GM21737 (cell line): ENCODE measurements around the gene BMI1.
"Not testable (repeated sequence)": the region's sequence is repeated elsewhere in the genome, so short reads cannot be mapped to it uniquely, and the experiment has no call there.

Experiments
- ATAC-seq: cut with Tn5 transposase; IDR thresholded peaks from one replicate; pipeline ENCODE4 v1.9.1; 2021; ENCODE audit warnings: mild to moderate bottlenecking, moderate library complexity; ENCODE audit not compliant: unreplicated experiment

The BMI1 gene

GRCh38 chr10:22320591-22321155 lies at the start of gene BMI1:
Gene BMI1 (plus strand): TSS chr10:22321099. CDS start chr10:22326450, 5,351 bp downstream.
- ATAC-seq, result peak; percentile 20

DNA sequence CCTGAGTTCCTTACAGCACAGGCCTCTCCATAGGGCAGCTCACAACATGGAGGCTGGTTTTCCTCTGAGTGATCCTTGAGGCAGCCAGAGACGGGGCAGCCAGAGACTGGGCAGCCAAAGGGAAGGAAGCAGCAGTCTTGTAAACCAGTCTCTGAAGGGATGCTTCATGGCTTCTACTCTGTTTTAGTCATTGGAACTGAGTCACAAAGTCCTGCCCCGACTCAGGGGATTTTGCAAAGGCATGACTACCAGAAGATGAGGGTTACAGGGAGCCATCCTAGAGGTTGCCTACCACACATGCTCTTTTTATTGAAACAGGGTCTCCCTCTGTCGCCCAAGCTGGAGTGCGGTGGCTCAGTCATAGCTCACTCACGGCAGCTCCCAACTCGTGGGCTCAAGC lies 49.1 kb upstream of the BMI1 start:
- ATAC-seq, result no peak

DNA sequence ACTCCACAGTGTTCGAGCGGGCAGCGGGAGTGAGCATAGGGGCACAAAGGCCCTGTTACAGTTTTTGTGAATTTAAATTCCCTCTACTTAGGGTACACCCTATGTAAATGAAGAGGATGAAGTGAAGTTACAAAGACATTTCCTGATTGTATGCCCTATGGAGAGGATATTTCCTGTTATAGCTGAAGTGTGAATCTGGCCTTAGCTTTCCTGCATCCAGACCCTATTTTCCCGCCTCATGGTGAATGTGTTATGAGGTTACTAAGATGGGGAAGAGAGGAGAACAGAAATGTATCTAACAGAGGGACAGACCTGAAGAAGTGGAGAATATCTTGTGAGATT lies 42.5 kb upstream of the BMI1 start:
- ATAC-seq, result no peak

- no peak for ATAC-seq
These were observed 40.8 kb upstream of the BMI1 start for GRCh38 chr10:22280078-22280477.

DNA sequence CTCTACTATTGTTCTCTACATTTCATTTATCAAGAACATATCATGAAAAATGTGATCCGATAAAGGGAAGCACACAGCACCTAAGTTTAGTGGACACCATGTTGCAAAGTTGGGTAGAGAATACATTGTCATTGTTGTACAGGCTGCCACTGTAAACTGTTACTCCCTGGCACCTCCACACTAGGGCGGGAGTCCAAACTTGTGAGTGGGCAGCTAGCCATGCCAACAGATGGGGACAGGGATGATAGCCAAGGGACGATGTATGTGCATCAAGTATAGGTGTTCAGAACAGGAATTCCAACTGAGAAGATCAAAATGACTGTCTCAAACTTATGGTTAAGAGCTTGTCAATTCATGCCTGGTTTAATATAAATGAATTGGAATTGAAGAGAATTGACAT lies 35.8 kb upstream of the BMI1 start:
- no peak for ATAC-seq

DNA sequence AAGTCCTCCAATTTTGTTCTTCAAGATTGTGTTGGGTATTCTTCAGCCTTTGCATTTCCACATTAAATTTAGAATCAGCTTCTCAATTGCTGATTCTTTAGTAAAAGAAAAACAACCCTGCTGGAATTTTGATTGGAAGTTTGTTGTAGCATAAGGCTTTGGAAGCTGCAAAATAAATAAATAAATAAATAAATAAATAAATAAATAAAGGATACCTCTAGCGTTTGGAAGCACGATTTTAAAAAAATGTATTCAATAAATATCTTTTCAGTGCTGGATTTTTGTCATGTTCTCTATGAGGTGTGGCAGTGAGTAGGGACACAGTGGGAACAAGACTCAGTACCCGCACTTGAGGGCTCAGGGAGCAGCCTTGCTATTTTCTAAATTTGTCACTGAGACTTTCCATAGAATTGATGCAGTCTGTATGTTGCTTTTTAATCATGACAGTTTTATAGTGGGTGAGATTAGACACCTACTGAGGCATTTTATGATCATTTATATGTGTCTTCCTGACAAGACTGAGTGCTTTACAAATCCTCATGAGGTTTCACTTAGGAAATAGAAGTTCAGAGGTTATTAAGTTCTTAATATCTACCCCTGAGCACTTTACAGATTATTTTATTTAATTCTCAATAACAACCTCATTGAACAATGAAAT lies 27.0 kb upstream of the BMI1 start:
- ATAC-seq, result no peak

GRCh38 chr10:22294694-22295093 lies 26.2 kb upstream of the BMI1 start:
- no peak for ATAC-seq

DNA sequence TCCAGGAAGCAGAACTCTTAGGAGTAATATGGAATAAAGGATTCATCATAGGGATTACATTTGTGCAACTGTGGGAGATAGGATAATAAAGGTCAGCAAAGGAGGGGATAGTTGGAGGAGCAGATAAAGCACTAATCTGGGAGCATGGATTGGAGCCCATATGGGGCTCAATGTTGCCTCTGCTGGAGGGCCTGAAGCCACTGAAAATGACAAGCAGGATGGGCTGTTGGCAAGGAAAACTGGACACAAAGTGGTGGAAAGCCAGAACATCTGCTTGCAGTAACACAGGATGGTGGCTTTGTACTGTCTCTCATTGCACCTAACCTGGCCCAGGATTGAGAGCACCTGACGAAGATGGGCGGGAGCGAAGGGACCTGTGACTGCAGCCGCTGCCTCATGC lies 19.7 kb upstream of the BMI1 start:
- no peak for ATAC-seq

DNA sequence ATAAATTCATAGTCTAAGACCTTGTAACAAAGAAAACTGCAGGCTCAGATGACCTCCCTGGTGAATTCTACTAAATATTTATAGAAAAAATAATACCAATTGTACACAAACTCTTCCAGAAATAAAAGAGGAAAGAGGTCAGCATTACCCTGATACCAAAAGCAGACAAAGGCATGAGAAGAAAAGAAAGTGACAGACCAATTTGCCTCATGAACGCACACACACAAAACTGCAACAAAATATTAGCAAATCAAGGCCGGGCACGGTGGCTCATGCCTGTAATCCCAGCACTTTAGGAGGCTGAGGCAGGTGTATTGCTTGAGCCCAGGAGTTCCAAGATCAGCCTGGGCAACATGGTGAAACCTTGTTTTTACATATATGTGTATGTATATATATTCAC lies 17.4 kb upstream of the BMI1 start:
- ATAC-seq, result no peak

- no peak for ATAC-seq
These were observed 15.2 kb upstream of the BMI1 start for GRCh38 chr10:22305721-22306120.

GRCh38 chr10:22308390-22308789 lies 12.5 kb upstream of the BMI1 start:
- ATAC-seq, result peak; percentile 84

DNA sequence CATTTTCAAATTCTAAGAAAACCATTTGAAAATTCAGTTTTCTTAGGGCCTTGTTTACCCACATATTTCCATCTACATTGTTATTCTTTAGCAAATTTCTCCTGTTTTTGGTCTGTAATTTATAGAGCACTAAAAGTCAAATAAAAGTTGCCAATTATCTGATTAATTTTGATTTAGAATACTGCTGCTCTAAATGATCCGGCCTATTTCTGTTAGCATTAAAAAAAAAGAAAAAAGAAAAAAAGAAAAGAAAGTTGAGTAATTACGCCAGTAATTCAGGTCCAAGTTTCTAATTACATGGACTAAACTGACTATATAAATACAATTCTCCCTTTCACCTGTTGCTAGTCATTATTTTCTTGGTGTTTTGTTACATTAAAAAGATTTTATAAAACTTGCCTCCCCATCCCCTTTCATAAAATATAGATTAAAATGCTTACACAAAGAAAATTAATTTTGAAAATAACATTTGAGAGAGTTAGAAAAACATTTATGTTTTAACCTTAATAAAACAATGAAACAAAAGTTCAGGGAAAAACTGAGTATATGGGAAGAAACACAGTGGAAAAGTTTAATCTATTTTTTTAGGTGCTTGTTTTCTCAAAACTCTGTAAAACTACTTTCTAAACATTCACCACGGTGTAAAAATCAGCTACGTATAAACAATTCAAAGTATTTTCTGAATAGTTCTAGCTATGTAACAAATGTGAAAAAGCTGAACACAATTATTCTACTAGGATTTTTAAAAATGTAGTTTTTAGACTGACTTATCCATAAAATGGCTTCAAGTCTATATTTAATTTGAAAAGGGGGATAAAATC lies 11.5 kb upstream of the BMI1 start:
- ATAC-seq, result no peak

GRCh38 chr10:22310012-22310411 lies 10.9 kb upstream of the BMI1 start:
- not testable (repeated sequence) for ATAC-seq

- no peak for ATAC-seq
These were observed 10.0 kb upstream of the BMI1 start for GRCh38 chr10:22310928-22311327.

DNA sequence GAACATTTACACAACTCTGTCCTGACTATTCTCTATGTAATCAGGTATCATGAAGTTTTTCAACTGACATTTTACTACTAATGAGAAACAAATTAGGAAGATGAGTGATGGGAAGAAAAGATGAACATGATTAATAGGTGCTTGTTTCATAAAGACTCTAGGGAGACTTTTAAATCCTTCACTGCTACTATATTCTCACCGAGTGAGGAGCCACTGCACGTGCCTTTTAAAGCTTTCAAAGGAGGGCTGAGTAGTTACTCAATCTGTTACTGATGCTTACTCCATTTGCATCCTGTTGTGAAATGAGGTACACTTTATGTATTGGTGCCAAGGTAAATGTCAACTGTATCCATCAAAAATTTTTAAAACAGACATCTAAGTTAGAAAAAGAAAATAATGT lies 6.0 kb upstream of the BMI1 start:
- ATAC-seq, result no peak

GRCh38 chr10:22315455-22316285 lies 5.2 kb upstream of the BMI1 start:
- peak; percentile 27 for ATAC-seq

GRCh38 chr10:22316286-22317075 lies 4.4 kb upstream of the BMI1 start, which contains the start of gene COMMD3:
Gene COMMD3 (plus strand): TSS chr10:22316388. CDS start chr10:22316418, 30 bp downstream.
- peak; percentile 65 for ATAC-seq

DNA sequence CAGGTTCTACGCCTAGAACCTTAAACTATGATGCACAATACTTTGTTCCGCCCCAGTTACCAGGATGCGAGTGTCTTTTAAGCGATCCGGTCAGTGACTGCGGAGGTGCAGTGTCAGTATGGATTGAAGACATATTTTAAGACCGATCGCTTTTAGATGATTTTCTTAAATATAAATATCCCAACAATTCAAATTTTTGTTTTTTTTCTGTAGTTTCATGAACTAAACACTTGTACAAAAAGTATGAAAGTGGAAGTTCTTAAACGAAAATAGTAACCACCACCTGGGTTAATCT lies 3.9 kb upstream of the BMI1 start:
- ATAC-seq, result peak; percentile 18

DNA sequence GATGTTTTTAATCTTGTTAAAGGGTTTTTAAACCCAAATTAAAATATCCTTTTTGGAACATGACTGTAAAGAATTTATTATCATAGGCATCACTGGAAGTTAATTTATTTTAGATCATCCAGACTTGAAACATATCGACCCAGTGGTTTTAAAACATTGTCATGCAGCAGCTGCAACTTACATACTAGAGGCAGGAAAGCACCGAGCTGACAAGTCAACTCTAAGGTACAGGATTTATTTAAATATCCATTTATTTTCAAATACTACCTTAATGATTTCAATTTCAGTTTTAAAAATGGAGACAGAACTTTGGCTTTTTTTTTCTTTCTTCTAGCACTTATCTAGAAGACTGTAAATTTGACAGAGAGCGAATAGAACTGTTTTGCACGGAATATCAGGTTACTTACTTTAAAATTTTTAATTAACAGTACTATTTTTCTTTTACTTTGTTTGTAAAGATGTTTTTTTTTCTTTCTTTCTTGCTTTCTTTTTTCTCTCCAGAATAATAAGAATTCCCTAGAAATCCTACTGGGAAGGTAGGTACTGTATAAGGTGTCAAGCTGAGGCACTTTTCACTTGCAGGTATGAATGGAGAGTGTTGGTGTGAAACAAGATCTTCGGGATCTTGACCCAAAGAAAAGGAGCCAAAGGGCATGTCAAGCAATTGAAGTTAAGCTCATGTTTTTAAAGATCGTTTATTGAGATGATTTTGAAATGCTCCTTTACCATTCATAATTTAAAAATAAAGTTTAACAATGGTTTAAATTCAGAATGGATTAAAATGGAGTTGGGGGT lies 2.9 kb upstream of the BMI1 start:
- no peak for ATAC-seq

DNA sequence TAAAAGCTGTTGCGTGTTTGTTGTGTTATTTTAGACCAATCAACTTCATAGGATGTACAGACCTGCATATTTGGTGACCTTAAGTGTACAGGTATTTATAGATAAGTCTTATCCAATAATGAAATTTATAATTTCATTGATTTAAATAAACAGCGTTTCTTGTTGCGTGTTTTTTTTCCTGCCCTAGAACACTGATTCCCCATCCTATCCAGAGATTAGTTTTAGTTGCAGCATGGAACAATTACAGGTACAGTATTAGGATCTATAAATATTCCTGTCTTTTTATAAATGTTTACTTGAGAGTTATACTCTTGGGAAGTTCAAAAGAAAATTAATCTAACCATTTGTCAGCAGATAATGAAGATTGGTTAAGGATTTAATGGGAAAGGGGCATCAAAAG lies 2.1 kb upstream of the BMI1 start:
- no peak for ATAC-seq
